ENCODE results near the gene PLEK. TPM values are rescaled to one million over a fixed set of nuclear protein-coding genes. Genes with fewer than 3 reads are reported as not detected.

Gene PLEK
- polyA plus RNA-seq, 1 of the 3 experiments (the other 2 are of a cell fraction): 0.02 TPM

DNA sequence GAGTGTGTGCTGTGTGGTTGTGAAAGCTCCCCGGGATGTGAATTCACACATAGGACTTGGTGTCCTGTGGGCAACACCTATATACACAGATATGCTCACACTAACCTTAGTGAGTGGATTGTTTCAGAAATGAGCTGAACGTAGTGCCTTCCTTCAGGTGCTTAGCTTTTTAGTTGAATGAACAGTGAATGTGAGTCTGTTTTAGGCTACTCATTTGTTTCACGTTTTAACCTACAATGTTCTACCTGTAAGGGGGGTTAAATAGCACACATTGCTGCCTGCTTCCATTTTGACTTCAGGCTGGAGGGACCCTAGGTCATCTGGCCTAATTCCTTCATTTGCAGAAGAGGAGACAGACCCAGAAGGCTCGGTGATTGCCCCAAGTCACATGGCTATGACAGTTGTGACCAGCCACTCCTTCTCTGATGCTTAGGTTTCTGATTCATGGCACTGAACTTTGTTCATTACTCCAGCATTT lies 1.0 kb downstream of the PLEK start:
- no peaks in the 10 kb centered on the region for H3K27me3 ChIP-seq (ENCODE audit: insufficient read depth)
- no peak overlapping the region for H2AFZ ChIP-seq (ENCODE audit: low read depth)
- H3F3A ChIP-seq (replicated peaks; ENCODE audit: insufficient read depth): no peaks in the 10 kb centered on the region
- H3K27ac ChIP-seq (ENCODE audit: low read depth in 2 of 2, low read length in 1 of 2): no peak overlapping the region
- DNase-seq: no peak
- ChIA-PET POLR2A (no interaction called here), CTCF (interaction anchor here (3.3 kb wide), 1 partner anchor 75 kb away, joined by 10 read pairs; no protein-coding TSS in a partner anchor)
- WGBS (ENCODE audit: low lambda C conversion rate): 63% methylated on average over 4 of the region's 4 CpGs
- H3K9me2 ChIP-seq: no peaks in the 10 kb centered on the region
- no peaks in the 10 kb centered on the region for H3K36me3 ChIP-seq (replicated peaks in 1 of 2; ENCODE audit: control insufficient read depth in 1 of 2, insufficient read depth in 2 of 2, low read length in 1 of 2)
- H3K4me1 ChIP-seq (ENCODE audit: control insufficient read depth in 1 of 2, insufficient read depth in 2 of 2, low read depth in 1 of 2, low read length in 1 of 2): no peaks in the 10 kb centered on the region; a peak in 1 of 4 replicates
- H4K20me1 ChIP-seq (ENCODE audit: insufficient read depth): no peaks in the 10 kb centered on the region
- no peak overlapping the region for H3K9ac ChIP-seq
- H3K4me3 ChIP-seq (ENCODE audit: low read depth in 2 of 2, low read length in 1 of 2): no peak overlapping the region
- TF ChIP-seq CHD2 (IDR thresholded peaks at IDR 0.05; ENCODE audit: low read length, partially characterized antibody): no peak
- TF ChIP-seq, protein P1, sequence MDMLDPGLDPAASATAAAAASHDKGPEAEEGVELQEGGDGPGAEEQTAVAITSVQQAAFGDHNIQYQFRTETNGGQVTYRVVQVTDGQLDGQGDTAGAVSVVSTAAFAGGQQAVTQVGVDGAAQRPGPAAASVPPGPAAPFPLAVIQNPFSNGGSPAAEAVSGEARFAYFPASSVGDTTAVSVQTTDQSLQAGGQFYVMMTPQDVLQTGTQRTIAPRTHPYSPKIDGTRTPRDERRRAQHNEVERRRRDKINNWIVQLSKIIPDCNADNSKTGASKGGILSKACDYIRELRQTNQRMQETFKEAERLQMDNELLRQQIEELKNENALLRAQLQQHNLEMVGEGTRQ (IDR thresholded peaks at IDR 0.05; ENCODE audit: borderline replicate concordance, low read depth, low read length): no peak
- H3K9me3 ChIP-seq: no peaks in the 10 kb centered on the region
- no peak overlapping the region for H3K4me2 ChIP-seq
- no peaks in the 10 kb centered on the region for H3K79me2 ChIP-seq (ENCODE audit: insufficient read depth)

DNA sequence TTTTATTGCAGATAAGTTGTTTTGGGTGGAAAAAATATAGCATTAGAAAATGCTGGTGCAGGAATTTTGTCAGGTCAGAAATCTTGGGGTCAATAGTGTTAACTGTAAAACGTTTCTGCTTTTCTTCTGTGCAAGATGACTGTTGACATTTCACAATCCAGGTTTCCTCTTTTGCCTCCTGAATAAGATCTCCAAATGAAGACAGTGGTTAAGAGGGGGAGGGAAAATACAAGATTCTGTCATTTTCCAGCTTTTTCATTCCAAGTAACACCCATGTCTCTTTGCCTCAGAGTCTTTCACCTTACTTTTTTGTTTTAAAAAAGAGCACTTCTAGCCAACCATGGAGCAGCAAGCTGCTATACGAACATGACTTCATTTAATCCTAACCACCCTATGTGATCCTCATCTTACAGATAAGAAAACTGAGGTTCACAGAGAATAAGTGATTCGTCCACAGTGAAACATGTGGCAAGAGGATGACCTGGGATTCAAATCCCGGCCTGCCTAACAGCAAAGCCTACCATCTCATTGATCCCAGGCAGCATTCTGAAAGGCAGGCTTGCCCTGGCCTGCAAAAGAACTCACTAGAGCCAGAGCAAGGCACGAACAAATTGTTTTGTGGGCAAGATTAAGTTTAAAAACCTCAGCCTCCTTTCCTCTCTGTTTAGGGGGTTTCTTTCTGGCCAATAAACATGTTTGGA lies 3.0 kb downstream of the PLEK start:
- TF ChIP-seq, protein P2, sequence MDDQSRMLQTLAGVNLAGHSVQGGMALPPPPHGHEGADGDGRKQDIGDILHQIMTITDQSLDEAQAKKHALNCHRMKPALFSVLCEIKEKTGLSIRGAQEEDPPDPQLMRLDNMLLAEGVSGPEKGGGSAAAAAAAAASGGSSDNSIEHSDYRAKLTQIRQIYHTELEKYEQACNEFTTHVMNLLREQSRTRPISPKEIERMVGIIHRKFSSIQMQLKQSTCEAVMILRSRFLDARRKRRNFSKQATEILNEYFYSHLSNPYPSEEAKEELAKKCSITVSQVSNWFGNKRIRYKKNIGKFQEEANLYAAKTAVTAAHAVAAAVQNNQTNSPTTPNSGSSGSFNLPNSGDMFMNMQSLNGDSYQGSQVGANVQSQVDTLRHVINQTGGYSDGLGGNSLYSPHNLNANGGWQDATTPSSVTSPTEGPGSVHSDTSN (IDR thresholded peaks at IDR 0.05): no peak
- TF ChIP-seq, protein P1 (IDR thresholded peaks at IDR 0.05; ENCODE audit: borderline replicate concordance, low read depth, low read length): no peak
- no peak for TF ChIP-seq MXI1 (IDR thresholded peaks at IDR 0.05; ENCODE audit: low read depth, low read length)
- no peak for TF ChIP-seq GABPA (IDR thresholded peaks at IDR 0.05; ENCODE audit: low read depth)
- no peak for TF ChIP-seq RCOR1 (IDR thresholded peaks at IDR 0.05; ENCODE audit: low read length)
- TF ChIP-seq, protein P3, sequence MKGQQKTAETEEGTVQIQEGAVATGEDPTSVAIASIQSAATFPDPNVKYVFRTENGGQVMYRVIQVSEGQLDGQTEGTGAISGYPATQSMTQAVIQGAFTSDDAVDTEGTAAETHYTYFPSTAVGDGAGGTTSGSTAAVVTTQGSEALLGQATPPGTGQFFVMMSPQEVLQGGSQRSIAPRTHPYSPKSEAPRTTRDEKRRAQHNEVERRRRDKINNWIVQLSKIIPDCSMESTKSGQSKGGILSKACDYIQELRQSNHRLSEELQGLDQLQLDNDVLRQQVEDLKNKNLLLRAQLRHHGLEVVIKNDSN (IDR thresholded peaks at IDR 0.05; ENCODE audit: borderline replicate concordance, low read depth): no peak
- TF ChIP-seq NFIC (IDR thresholded peaks at IDR 0.05; ENCODE audit: borderline replicate concordance): no peak
- no peak for TF ChIP-seq EP300 (IDR thresholded peaks at IDR 0.05; ENCODE audit: borderline replicate concordance in 1 of 2, low read depth in 1 of 2, low read length in 1 of 2)
- TF ChIP-seq RFX5 (IDR thresholded peaks at IDR 0.05; ENCODE audit: low read length): no peak
- TF ChIP-seq ELF1 (IDR thresholded peaks at IDR 0.05): no peak
- TF ChIP-seq GATA2 (CRISPR knock-in tag; IDR thresholded peaks at IDR 0.05): no peak
- TF ChIP-seq FOSL2 (IDR thresholded peaks at IDR 0.05; ENCODE audit: borderline replicate concordance, low read depth): no peak
- TF ChIP-seq TEAD4 (IDR thresholded peaks at IDR 0.05; ENCODE audit: borderline replicate concordance, insufficient read depth): no peak
- TF ChIP-seq, protein P4, sequence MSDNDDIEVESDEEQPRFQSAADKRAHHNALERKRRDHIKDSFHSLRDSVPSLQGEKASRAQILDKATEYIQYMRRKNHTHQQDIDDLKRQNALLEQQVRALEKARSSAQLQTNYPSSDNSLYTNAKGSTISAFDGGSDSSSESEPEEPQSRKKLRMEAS (IDR thresholded peaks at IDR 0.05; ENCODE audit: low read depth): no peak
- TF ChIP-seq RAD21 (IDR thresholded peaks at IDR 0.05; ENCODE audit: low read length): no peak
- Histone ChIP-seq H3K27me3 (ENCODE audit: insufficient read depth) (no peaks in the 10 kb centered on the region), H3K9me2 (no peaks in the 10 kb centered on the region), H2AFZ (ENCODE audit: low read depth) (no peak overlapping the region; the same call in 1 of the 2 replicates), H4K20me1 (ENCODE audit: insufficient read depth) (no peaks in the 10 kb centered on the region), H3K27ac (ENCODE audit: low read depth in 2 of 2, low read length in 1 of 2) (peak overlapping the region in 1 of 2 experiments; percentile 20; a peak in 2 of 4 replicates), H3F3A (replicated peaks; ENCODE audit: insufficient read depth) (no peaks in the 10 kb centered on the region), H3K36me3 (replicated peaks in 1 of 2; ENCODE audit: control insufficient read depth in 1 of 2, insufficient read depth in 2 of 2, low read length in 1 of 2) (no peaks in the 10 kb centered on the region), H3K4me2 (peak overlapping the region; percentile 52; the same call in 1 of the 2 replicates), H3K4me1 (ENCODE audit: control insufficient read depth in 1 of 2, insufficient read depth in 2 of 2, low read depth in 1 of 2, low read length in 1 of 2) (no peaks in the 10 kb centered on the region), H3K9me3 (no peaks in the 10 kb centered on the region), H3K4me3 (ENCODE audit: low read depth in 2 of 2, low read length in 1 of 2) (no peak overlapping the region), H3K9ac (no peak overlapping the region; the same call in 1 of the 2 replicates), H3K79me2 (ENCODE audit: insufficient read depth) (no peaks in the 10 kb centered on the region)
- ChIA-PET CTCF (no interaction called here), POLR2A (no interaction called here)
- no peak for DNase-seq
- 46% methylated on average over 5 of the region's 5 CpGs for WGBS (ENCODE audit: low lambda C conversion rate)

Measured in SK-N-SH (cell line).